GM12875 (cell line): ENCODE measurements around the gene CCDC171.

ENCODE experiments used
- H3K4me3 ChIP-seq: one replicate; pipeline ENCODE4 v1.5.1; 2011; ENCODE audit warnings: low read depth, low read length, control low read depth
- TF ChIP-seq, protein P1 (sequence below): IDR thresholded peaks from 2 replicates; pipeline ENCODE4 v1.5.1; 2011; ENCODE audit warnings: low read depth, mild to moderate bottlenecking, control low read depth, inconsistent platforms, low read length, moderate library complexity, borderline replicate concordance; ENCODE audit not compliant: insufficient read depth

Gene CCDC171

DNA sequence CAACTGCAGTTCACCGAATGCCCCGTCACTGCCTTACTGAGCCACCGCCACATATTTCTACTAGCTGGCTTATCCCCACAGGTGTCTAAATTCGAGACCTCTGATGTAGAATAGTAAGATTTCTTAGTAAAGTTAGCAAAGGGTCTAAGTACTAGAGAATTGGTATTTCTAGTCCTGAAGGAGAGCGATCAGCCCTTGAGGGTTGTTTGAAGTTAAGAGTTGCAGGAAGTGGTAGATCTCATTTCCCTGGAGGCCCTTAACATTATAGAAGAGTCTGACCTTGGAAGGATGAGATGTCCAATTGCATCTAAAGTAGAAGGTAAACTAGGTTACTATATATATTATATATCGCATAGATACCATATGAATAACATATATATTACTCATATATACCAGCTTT, 451.8 kb downstream of the CCDC171 start:
- H3K4me3 ChIP-seq = no peak overlapping the region
- TF ChIP-seq, protein P1, sequence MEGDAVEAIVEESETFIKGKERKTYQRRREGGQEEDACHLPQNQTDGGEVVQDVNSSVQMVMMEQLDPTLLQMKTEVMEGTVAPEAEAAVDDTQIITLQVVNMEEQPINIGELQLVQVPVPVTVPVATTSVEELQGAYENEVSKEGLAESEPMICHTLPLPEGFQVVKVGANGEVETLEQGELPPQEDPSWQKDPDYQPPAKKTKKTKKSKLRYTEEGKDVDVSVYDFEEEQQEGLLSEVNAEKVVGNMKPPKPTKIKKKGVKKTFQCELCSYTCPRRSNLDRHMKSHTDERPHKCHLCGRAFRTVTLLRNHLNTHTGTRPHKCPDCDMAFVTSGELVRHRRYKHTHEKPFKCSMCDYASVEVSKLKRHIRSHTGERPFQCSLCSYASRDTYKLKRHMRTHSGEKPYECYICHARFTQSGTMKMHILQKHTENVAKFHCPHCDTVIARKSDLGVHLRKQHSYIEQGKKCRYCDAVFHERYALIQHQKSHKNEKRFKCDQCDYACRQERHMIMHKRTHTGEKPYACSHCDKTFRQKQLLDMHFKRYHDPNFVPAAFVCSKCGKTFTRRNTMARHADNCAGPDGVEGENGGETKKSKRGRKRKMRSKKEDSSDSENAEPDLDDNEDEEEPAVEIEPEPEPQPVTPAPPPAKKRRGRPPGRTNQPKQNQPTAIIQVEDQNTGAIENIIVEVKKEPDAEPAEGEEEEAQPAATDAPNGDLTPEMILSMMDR = no peak

DNA sequence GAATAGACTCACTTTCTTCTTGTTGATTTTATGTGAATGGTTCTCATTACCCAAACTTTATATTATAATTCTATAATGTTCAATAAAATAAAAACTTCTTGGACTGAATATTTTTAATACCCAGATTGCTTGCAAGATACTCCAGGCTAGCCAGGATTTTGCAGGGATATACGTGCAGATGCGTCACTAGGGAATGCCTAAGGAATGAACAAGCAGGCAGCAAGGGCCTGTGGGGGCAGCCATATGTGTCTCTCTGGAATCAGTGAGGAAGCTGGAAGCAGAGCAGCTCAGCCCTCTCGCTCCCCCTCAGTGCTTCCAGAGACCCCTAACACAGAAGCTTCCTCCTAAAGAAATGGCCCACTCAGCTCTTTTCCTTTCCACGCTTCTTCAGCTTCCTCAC, 457.4 kb downstream of the CCDC171 start:
- TF ChIP-seq, protein P1 = no peak
- H3K4me3 ChIP-seq = no peak overlapping the region

DNA sequence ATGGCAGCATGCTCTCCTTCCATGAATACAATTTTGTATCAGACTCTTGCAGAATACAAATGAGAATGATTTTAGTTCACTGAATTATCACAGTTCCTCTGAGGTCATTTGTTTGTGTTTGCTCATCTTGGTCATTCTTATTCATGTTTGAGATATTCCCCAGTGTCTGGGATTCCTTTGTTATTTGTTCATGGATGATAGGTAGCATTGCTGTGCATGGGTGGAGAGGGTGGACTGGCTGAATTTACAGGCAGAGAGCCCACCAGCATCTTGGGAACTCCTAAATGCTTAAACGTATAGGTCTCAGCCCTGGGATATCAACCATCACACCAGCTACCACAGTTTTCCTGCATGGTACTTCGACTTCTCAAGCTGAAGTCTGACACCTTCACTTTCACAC, 459.8 kb downstream of the CCDC171 start:
- TF ChIP-seq, protein P1 = no peak
- H3K4me3 ChIP-seq = no peak overlapping the region

DNA sequence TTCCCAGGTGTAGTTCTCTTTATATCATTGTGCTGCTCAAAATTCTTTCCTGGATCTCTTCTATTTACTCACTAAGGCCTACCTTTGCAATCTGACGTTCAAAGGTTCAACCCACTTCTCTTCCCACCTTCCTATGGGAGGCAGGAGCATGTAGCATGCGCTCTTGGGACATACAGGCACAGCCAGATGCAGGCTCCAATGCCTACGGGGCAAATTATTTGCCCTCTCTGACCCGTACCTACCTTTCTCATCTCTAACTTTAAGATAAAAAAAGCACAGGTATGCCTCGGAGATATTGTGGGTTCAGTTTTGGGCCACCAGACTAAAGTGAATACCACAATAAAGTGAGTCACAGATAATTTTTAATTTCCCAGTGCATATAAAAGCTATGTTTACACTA, 460.5 kb downstream of the CCDC171 start:
- TF ChIP-seq, protein P1 = no peak
- no peak overlapping the region for H3K4me3 ChIP-seq

DNA sequence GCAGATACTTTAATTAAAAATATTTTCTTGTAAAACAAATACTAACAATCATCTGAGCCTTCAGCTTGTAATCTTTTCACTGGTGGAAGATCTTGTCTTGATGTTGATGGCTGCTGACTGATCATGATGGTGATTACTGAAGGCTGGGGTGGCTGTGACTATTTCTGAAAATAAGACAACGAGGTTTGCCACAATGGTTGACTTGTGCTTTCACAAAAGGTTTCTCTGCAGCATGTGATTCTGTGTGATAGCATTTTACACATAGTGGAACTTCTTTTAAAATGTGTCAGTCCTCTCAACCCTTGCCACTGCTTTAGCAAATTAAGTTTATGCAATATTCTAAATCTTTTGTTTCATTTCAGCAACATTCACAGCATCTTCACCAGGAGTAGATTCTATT, 461.0 kb downstream of the CCDC171 start:
- no peak overlapping the region for H3K4me3 ChIP-seq
- TF ChIP-seq, protein P1 = no peak

DNA sequence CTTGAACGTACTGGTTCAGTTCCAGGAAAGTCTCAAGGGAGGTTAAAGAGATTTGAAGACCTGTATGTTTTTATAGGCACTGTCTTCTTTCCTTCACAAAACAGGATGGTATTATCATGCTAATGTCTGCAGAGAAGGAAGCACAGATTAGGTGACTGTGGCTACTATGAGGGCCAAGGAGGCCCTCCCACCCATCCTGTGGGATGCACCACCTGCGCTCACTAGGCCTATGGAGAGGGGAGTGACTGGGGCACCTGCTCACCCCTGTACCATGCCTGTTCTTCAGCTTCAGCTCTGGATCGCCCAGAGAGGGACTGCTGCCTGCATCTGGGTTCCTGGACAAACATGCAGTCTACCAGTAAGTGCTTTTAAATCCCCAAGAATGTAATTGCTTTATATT, 469.4 kb downstream of the CCDC171 start:
- TF ChIP-seq, protein P1 = no peak
- no peak overlapping the region for H3K4me3 ChIP-seq

DNA sequence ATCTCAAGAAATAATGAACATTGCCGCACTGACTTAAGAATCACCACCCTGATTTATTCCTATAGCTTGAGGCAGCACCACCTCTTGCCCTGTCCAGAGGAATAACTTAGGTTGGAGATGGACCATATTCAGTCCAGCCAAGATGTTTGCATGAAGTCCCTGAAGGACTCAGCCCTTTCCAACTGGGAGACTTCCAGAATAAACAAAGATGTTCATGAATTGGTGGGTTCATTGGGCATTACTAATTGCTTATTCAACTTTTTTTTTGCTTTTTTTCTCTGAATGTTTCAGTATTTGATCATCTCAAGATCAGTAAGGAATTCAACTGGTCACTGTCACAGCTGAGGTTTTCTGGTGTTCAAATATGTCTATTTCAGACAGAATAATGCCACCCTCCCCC, 470.6 kb downstream of the CCDC171 start:
- no peak overlapping the region for H3K4me3 ChIP-seq
- TF ChIP-seq, protein P1 = no peak
